B cell (primary cell): Measurements from ENCODE around the gene XPO6. TPM values are rescaled to one million over a fixed set of nuclear protein-coding genes. Genes with fewer than 3 reads are reported as not detected.

Source experiments
- polyA plus RNA-seq: library from polyadenylated mRNA; depleted of rRNA; stranded (reverse); fragments of >200 nt; gene quantifications from 2 replicates; pipeline ENCODE4 v1.2.3, GENCODE V29; 2012
- small RNA-seq: library from RNA; depleted of rRNA; stranded (forward); fragments of <200 nt; gene quantifications from one replicate; pipeline ENCODE3, GENCODE V24; 2012; ENCODE audit warnings: low replicate concordance, low read depth; ENCODE audit not compliant: insufficient read length
- total RNA-seq, 2 donors: library from RNA; stranded (reverse); fragments of 120-200 nt in 1 of 2; gene quantifications; 1 replicate in 1 of 2; 2 replicates in 1 of 2; pipeline versions ENCODE4 v1.2.3 to v1.2.4, GENCODE V29; 2013 to 2022

XPO6 gene
- total and polyA plus RNA-seq, 2 donors (not counting 1 experiment from before 2014, with no cell fraction given): 259 to 303 TPM

Small RNAs within 50 kb of the gene (small RNA-seq; reads per million reads assigned to genes)
- gene RF00402 (not detected), gene RNY1P10 (not detected)

Other genes with a start within 250 kb of the XPO6 start
- gene GSG1L, start 148.3 kb downstream of the XPO6 start, total RNA-seq: not detected in 2 replicates
- gene GSG1L, start 148.3 kb downstream of the XPO6 start, polyA plus RNA-seq: 0.01 TPM in 1 of 2 replicates, not detected in the other
- gene SBK1, start 80.6 kb upstream of the XPO6 start, total RNA-seq: 1.2 and 1.3 TPM in 2 replicates
- gene SBK1, start 80.6 kb upstream of the XPO6 start, polyA plus RNA-seq: 0.22 and 0.78 TPM in 2 replicates
- 5.8 and 6.2 TPM in 2 replicates for gene NPIPB6, start 151.5 kb upstream of the XPO6 start, total RNA-seq
- 2.1 and 2.3 TPM in 2 replicates for gene NPIPB6, start 151.5 kb upstream of the XPO6 start, polyA plus RNA-seq
- gene EIF3CL, start 191.9 kb upstream of the XPO6 start, total RNA-seq: 73.8 and 77.9 TPM in 2 replicates
- 37.9 and 90.2 TPM in 2 replicates for gene EIF3CL, start 191.9 kb upstream of the XPO6 start, polyA plus RNA-seq